T-helper 17 cell (primary cell): Measurements from ENCODE around the gene PRELID1. TPM values are rescaled to one million over a fixed set of nuclear protein-coding genes. Genes with fewer than 3 reads are reported as not detected.

ENCODE experiments used
- ATAC-seq: fragments of 150-1000 bp; cut with Tn5 transposase; 2 replicates; pipeline ENCODE4 v1.10.0; 2021; ENCODE audit warnings: mild to moderate bottlenecking, moderate library complexity
- DNase-seq, 3 donors: peaks; one replicate each; pipeline versions ENCODE4 v3.0.0 to v3.0.0-alpha.2; 2020 to 2021
- H3K9me3 ChIP-seq: one replicate; pipeline ENCODE4 v1.7.0; 2013; ENCODE audit warnings: low read length, mild to moderate bottlenecking; ENCODE audit not compliant: control insufficient read depth, poor library complexity, severe bottlenecking
- H3K27ac Mint-ChIP-seq: one replicate; pipeline ENCODE4 v1.8.0; 2022; ENCODE audit warnings: mild to moderate bottlenecking, moderate library complexity, mixed read lengths
- H3K27me3 Mint-ChIP-seq: one replicate; pipeline ENCODE4 v1.8.0; 2022; ENCODE audit warnings: mixed read lengths
- H3K36me3 Mint-ChIP-seq: one replicate; pipeline ENCODE4 v1.8.0; 2022; ENCODE audit warnings: low read depth, mixed read lengths
- H3K4me1 Mint-ChIP-seq: one replicate; pipeline ENCODE4 v1.8.0; 2022; ENCODE audit warnings: mild to moderate bottlenecking, mixed read lengths
- H3K4me3 Mint-ChIP-seq: one replicate; pipeline ENCODE4 v1.8.0; 2022; ENCODE audit warnings: mild to moderate bottlenecking, moderate library complexity, mixed read lengths
- total RNA-seq, 4 donors: library from RNA in 2 of 4; stranded (reverse) in 2 of 4; gene quantifications; one replicate each; pipeline ENCODE4 v1.2.3 and lab custom pipeline; 2022 to 2026

PRELID1 gene
- total RNA-seq, 2 donors from 2014 or later, result 44.9 to 55.8 TPM

DNA sequence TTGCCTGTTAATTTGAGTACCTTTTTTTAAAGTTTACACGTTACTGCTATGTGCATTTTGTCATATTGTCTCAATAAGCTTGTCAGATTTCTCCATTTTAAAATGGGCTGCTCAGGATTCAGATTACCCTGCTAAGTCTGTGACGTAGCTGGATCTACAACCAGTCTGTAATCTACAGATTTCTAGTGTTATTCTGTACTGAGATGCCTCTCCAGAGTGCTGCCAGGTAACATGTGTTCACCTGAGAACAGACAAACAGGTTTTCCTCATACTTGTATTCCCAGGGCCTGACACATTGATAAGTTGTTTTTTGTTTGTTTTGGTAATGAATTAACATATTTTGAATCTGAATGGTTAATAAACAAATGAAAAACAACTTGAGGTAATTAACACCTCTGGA is 15.4 kb upstream of the PRELID1 start:
- ATAC-seq, result no peak
- Mint-ChIP-seq H3K27me3 (no peaks in the 10 kb centered on the region), H3K27ac (no peak overlapping the region), H3K4me1 (peaks cover 6% of the 10 kb centered on the region), H3K4me3 (no peak overlapping the region), H3K36me3 (peaks cover 21% of the 10 kb centered on the region)
- H3K9me3 ChIP-seq, result no peaks in the 10 kb centered on the region
- DNase-seq, result no peak

DNA sequence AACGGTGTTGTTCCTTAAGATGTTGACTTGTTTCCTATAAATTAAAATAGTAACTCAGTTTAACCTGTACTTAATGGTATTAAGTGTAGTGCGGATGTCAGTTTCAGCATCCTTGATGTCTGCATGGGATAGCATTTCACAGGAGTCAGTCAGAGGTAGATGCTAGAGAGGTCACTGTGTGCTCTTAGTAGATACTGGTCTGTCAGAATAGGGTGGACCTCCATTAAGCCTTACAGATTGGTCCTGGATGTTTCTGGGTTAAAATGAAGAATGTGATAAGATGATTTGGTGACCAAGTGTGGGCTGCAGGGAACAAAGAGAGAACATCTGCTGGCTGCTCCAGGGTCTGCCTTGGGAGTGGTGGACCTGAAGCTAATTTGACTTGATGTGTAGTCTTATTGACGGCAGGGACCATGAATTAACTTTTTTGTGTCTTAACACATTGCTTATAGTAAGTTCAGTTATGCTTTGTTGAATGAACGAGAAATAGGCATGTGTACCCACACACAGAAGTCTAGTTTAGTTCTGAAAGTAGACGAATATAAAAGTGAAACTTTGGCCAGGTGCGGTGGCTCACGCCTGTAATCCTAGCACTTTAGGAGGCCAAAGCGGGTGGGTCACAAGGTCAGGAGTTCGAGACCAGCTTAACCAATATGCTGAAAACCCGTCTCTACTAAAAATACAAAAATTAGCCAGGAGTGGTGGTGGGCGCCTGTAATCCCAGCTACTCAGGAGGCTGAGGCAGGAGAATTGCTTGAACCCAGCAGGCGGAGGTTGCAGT is 12.6 kb upstream of the PRELID1 start:
- no peak for ATAC-seq
- H3K27ac Mint-ChIP-seq, result peak overlapping the region; percentile 43

DNA sequence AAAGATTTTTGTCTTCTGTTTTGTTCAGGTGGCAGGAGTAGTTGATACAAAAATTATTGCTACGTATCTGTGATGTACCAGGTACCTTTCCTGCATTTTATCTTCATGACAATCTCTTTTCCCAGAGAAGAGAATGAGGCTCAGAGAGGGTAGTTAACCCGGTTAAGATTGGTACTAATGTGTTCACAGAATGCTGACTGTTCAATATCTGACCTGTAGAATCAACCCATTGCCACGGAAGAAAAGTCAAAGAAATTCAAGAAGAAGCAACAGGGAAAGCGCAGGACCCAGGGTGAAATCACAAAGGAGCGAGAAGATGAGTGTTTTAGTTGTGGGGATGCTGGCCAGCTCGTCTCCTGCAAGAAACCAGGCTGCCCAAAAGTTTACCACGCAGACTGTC is 11.9 kb upstream of the PRELID1 start:
- Mint-ChIP-seq H3K4me1 (peaks cover 18% of the 10 kb centered on the region), H3K36me3 (peaks cover 13% of the 10 kb centered on the region), H3K27me3 (no peaks in the 10 kb centered on the region), H3K27ac (peak overlapping the region; percentile 2), H3K4me3 (no peak overlapping the region)
- DNase-seq, result no peak
- H3K9me3 ChIP-seq, result no peaks in the 10 kb centered on the region
- ATAC-seq, result no peak

More for the DNA sequence above, 12.6 kb upstream of the PRELID1 start:
- H3K4me1 Mint-ChIP-seq, result peaks cover 12% of the 10 kb centered on the region
- peaks cover 14% of the 10 kb centered on the region for H3K36me3 Mint-ChIP-seq
- no peak overlapping the region for H3K4me3 Mint-ChIP-seq
- H3K27me3 Mint-ChIP-seq, result no peaks in the 10 kb centered on the region
- no peaks in the 10 kb centered on the region for H3K9me3 ChIP-seq
- no peak for DNase-seq

DNA sequence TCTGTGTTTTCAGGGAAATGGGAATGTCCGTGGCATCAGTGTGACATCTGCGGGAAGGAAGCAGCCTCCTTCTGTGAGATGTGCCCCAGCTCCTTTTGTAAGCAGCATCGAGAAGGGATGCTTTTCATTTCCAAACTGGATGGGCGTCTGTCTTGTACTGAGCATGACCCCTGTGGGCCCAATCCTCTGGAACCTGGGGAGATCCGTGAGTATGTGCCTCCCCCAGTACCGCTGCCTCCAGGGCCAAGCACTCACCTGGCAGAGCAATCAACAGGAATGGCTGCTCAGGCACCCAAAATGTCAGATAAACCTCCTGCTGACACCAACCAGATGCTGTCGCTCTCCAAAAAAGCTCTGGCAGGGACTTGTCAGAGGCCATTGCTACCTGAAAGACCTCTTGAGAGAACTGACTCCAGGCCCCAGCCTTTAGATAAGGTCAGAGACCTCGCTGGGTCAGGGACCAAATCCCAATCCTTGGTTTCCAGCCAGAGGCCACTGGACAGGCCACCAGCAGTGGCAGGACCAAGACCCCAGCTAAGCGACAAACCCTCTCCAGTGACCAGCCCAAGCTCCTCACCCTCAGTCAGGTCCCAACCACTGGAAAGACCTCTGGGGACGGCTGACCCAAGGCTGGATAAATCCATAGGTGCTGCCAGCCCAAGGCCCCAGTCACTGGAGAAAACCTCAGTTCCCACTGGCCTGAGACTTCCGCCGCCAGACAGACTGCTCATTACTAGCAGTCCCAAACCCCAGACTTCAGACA is 9.6 kb upstream of the PRELID1 start:
- peaks cover 18% of the 10 kb centered on the region for H3K4me1 Mint-ChIP-seq
- H3K36me3 Mint-ChIP-seq, result peaks cover 10% of the 10 kb centered on the region
- H3K27ac Mint-ChIP-seq, result no peak overlapping the region
- H3K27me3 Mint-ChIP-seq, result no peaks in the 10 kb centered on the region
- ATAC-seq (no peak), DNase-seq (no peak)
- no peak overlapping the region for H3K4me3 Mint-ChIP-seq
- no peaks in the 10 kb centered on the region for H3K9me3 ChIP-seq

DNA sequence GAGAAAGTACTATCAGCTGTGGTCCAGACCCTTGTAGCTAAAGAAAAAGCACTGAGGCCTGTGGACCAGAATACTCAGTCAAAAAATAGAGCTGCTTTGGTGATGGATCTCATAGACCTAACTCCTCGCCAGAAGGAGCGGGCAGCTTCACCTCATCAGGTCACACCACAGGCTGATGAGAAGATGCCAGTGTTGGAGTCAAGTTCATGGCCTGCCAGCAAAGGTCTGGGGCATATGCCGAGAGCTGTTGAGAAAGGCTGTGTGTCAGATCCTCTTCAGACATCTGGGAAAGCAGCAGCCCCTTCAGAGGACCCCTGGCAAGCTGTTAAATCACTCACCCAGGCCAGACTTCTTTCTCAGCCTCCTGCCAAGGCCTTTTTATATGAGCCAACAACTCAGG is 9.0 kb upstream of the PRELID1 start:
- Mint-ChIP-seq H3K4me1 (peaks cover 21% of the 10 kb centered on the region), H3K36me3 (peaks cover 10% of the 10 kb centered on the region), H3K27ac (peak overlapping the region; percentile 67), H3K4me3 (peak overlapping the region; percentile 7), H3K27me3 (no peaks in the 10 kb centered on the region)
- DNase-seq (no peak), ATAC-seq (no peak)
- no peaks in the 10 kb centered on the region for H3K9me3 ChIP-seq

DNA sequence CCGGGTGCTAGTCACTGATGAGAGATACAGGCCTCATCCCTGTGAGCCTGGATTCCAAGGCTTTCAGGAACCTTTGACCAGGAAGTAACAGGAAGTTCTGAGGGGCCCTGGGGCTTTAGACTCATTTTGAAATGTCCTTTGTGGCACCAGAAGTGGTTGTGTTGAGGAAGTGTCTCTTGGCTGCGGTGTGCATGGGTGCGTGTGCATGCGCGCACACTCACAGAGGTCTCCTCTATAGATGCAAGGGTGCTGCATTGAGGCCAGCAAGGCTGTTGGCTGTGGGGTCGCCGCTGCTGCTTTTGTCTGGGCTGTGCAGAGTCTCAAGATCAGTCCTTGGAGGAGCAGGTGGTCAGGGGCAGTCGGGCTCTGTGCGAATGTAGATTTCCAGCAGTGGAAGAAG is 7.7 kb upstream of the PRELID1 start:
- Mint-ChIP-seq H3K27me3 (no peaks in the 10 kb centered on the region), H3K4me3 (peak overlapping the region; percentile 25), H3K36me3 (peaks cover 8% of the 10 kb centered on the region), H3K4me1 (peaks cover 30% of the 10 kb centered on the region), H3K27ac (peak overlapping the region; percentile 67)
- no peak for DNase-seq
- ATAC-seq, result no peak
- no peaks in the 10 kb centered on the region for H3K9me3 ChIP-seq

DNA sequence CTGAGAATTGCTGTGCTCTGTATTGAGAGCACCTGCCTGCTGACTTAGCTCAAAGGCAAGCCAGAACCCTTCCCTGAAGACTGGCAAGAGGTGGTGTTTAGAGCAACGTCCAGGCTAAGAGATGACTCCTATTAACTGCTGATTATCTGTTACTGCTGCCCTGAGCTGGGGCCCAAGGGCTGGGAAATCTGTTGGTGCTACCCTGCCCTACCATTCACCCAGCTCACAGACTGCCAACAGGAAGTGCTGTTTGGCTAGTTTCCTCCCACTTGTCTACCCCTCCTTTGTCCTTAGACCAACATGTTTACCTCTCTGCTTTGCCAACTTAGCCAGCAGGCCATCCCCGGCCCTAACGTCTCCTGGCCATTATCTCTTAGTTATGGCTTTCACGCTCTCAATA is 7.0 kb upstream of the PRELID1 start:
- peak overlapping the region; percentile 66 for H3K4me3 Mint-ChIP-seq
- peaks cover 8% of the 10 kb centered on the region for H3K36me3 Mint-ChIP-seq
- DNase-seq (no peak), ATAC-seq (no peak)
- peak overlapping the region; percentile 67 for H3K27ac Mint-ChIP-seq
- H3K9me3 ChIP-seq, result no peaks in the 10 kb centered on the region
- peaks cover 33% of the 10 kb centered on the region for H3K4me1 Mint-ChIP-seq
- H3K27me3 Mint-ChIP-seq, result no peaks in the 10 kb centered on the region

DNA sequence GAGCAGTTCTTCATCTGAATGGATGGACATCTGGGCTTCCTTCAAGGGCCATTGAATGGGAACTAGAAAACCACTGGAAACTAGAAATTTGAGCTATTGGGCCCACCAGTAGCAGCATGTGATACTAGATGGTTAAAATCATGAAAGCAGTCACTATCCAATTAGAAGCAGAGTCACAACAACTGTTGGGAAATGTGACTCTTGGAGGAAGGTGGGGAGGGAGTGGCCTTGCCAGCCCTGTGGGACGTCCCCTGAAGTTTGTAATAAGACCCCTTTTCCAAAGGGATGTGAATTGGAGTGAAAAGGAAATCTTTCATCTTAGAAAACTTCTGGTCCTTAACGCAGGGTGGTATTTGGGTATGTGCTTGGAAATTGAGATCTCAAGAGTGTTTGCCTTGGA is 5.7 kb upstream of the PRELID1 start:
- H3K36me3 Mint-ChIP-seq, result no peaks in the 10 kb centered on the region
- no peaks in the 10 kb centered on the region for H3K27me3 Mint-ChIP-seq
- DNase-seq (no peak), ATAC-seq (no peak)
- H3K27ac Mint-ChIP-seq, result no peak overlapping the region
- H3K4me3 Mint-ChIP-seq, result no peak overlapping the region
- H3K9me3 ChIP-seq, result no peaks in the 10 kb centered on the region
- H3K4me1 Mint-ChIP-seq, result peaks cover 40% of the 10 kb centered on the region

DNA sequence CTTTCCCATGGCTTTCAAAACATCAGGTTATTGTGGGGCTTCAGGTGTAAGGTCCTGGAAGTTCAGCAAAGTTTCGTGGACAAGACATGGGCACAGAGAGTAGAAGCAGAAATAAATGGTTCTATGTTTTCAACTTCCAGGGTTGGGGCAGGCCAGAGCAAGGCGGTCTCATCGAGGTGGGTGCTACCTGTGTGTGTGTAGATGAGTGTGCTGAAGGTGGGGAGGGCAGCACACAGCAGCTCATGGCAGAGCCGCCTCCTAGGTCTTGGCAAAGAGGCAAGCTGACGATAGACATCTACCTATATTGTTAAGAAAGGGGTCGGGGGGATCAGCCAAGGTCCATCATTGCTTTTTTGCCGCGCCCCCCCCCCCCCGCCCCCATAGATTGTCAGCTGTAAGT is 3.9 kb upstream of the PRELID1 start:
- ATAC-seq (no peak), DNase-seq (no peak)
- H3K27ac Mint-ChIP-seq, result peak overlapping the region; percentile 93
- H3K4me1 Mint-ChIP-seq, result peaks cover 48% of the 10 kb centered on the region
- H3K4me3 Mint-ChIP-seq, result no peak overlapping the region
- H3K27me3 Mint-ChIP-seq, result no peaks in the 10 kb centered on the region
- no peaks in the 10 kb centered on the region for H3K36me3 Mint-ChIP-seq
- H3K9me3 ChIP-seq, result no peaks in the 10 kb centered on the region

DNA sequence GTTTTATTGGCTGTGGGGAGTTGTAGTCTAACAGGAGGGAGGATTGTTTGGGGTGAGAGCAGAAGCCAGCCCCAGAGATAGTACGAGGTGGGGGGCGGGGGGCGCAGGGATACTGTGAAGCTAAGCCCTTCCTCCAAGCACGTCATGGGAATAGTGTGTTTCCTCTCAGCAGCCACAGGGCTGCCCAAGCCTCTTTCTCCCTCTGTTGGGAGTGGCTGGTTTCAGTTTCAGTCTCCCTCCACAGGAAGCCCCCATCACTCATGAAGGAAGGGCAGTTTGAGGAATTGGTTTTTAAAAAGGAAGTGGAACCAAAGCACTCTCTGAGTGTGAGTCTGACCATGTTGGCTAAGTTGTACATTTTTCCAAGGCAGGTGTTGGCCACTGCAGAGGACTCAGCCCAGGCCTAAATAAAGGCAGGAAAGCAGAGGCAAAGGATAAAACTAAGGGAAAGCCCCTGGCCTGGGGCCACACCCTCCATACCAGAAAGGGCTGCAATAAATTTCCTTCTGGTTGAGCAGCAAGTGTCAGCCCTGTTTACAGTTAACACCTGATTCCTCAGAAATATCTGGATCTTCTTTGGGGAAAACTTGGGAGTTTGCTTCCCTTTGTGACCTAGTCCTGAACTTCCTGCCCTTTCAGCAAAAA is 3.2 kb upstream of the PRELID1 start:
- peak overlapping the region; percentile 77 for H3K4me3 Mint-ChIP-seq
- H3K27me3 Mint-ChIP-seq, result no peaks in the 10 kb centered on the region
- H3K36me3 Mint-ChIP-seq, result no peaks in the 10 kb centered on the region
- peaks cover 55% of the 10 kb centered on the region for H3K4me1 Mint-ChIP-seq
- no peaks in the 10 kb centered on the region for H3K9me3 ChIP-seq
- no peak for DNase-seq
- peak; percentile 54 for ATAC-seq
- H3K27ac Mint-ChIP-seq, result peak overlapping the region; percentile 93

DNA sequence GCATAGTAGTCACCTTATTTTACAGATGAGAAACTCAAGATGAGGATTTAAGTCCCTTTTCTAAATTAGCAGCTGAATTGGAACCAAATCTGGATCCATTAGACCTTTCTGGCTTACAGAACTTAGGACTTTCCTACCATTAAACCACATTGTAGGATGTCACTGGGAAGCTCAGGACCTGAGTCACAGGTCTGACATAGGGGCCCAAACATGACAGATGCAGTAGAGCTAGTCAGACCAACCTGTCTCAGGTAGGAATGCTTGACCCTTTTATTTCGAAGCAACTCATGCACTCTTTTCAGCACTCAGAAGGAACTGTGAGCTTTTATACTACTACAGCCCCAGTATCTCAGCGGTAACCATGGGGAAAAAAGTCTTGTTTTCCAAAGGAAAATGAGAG is 2.6 kb upstream of the PRELID1 start:
- DNase-seq, result no peak
- H3K9me3 ChIP-seq, result no peaks in the 10 kb centered on the region

DNA sequence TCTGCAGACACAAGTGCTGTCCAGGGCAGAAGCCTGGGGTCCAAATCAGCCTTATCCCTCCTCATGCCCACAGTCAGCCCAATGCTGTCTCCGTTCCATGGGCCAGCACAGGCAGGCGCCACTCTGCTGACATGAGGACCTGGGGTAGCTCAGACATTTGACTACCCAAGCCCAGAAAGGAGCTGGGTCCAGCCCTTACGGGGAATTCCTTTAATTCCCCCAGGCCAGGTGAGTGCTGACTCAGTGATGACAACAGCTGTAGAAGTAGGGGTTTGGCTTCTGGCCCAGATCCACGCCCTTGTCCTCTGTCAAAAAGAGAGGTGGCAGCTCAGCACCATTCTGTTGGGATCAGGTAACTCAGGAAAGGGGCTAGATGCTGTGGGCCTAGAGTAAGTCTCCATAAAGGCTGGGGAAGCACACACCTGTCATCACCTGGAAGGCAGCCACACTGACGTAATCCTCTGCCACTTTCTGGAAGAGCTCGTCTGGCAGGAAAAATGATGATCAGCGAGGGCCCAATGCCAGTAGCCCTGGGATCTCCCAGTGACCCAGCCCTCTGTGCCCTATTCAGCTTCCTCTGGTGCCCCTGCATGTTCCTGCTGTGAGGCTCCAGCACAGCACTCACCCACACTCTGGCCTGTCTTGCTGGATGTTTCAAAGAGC is 2.0 kb upstream of the PRELID1 start:
- ATAC-seq (no peak), DNase-seq (no peak)
- Mint-ChIP-seq H3K4me3 (peak overlapping the region; percentile 93), H3K27me3 (no peaks in the 10 kb centered on the region), H3K27ac (peak overlapping the region; percentile 89), H3K36me3 (no peaks in the 10 kb centered on the region), H3K4me1 (peaks cover 45% of the 10 kb centered on the region)
- no peaks in the 10 kb centered on the region for H3K9me3 ChIP-seq

More for the DNA sequence above, 2.6 kb upstream of the PRELID1 start:
- ATAC-seq, result no peak
- Mint-ChIP-seq H3K36me3 (no peaks in the 10 kb centered on the region), H3K27me3 (no peaks in the 10 kb centered on the region), H3K4me1 (peaks cover 49% of the 10 kb centered on the region), H3K27ac (peak overlapping the region; percentile 93), H3K4me3 (peak overlapping the region; percentile 77)
